Measurements from ENCODE around the gene C6orf15.
"Not testable (repeated sequence)": the region's sequence is repeated elsewhere in the genome, so short reads cannot be mapped to it uniquely, and the experiment has no call there.

The C6orf15 gene

GRCh38 chr6:31083742-31084354, 28.5 kb downstream of the C6orf15 start:
- TF ChIP-seq GATA1 (IDR thresholded peaks at IDR 0.05; ENCODE audit: low read depth, low read length): no peak
- no peak for TF ChIP-seq POLR2A (IDR thresholded peaks at IDR 0.05; ENCODE audit: low read length)
- peak; percentile 63 to 74 for DNase-seq

- TF ChIP-seq GATA1 (IDR thresholded peaks at IDR 0.05; ENCODE audit: low read depth, low read length) (no peak), POLR2A (IDR thresholded peaks at IDR 0.05; ENCODE audit: low read length) (no peak)
- DNase-seq: no peak
These were observed 30.5 kb downstream of the C6orf15 start for GRCh38 chr6:31081872-31082271.

GRCh38 chr6:31079656-31080261, 32.6 kb downstream of the C6orf15 start:
- TF ChIP-seq POLR2A (IDR thresholded peaks at IDR 0.05; ENCODE audit: low read length) (no peak), GATA1 (IDR thresholded peaks at IDR 0.05; ENCODE audit: low read depth, low read length) (no peak)
- DNase-seq: peak; percentile 49 to 66

DNA sequence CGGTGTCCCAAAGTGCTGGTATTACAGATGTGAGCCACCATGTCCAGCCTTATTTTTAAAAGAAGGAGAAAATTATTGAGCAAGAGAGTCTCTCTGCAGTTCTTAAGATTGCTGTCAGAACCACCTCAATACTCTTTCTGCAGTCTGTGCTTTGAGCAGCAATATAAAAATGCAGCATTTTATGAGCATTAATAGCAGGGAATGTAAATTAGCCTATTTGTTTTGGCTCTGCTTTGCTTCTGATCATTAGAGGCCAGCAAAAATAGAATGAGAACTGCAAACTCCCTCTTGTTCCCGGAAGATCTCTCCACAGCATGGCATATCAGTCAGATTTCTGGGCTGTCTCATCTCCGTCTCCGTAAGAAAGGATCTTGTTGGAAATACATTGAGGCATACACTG, 35.8 kb downstream of the C6orf15 start:
- no peak for DNase-seq
- no peak for TF ChIP-seq POLR2A (IDR thresholded peaks at IDR 0.05; ENCODE audit: low read length)

GRCh38 chr6:31075528-31075927, 36.8 kb downstream of the C6orf15 start:
- DNase-seq: no peak
- TF ChIP-seq GATA1 (IDR thresholded peaks at IDR 0.05; ENCODE audit: low read depth, low read length) (no peak), POLR2A (IDR thresholded peaks at IDR 0.05; ENCODE audit: low read length) (no peak)

DNA sequence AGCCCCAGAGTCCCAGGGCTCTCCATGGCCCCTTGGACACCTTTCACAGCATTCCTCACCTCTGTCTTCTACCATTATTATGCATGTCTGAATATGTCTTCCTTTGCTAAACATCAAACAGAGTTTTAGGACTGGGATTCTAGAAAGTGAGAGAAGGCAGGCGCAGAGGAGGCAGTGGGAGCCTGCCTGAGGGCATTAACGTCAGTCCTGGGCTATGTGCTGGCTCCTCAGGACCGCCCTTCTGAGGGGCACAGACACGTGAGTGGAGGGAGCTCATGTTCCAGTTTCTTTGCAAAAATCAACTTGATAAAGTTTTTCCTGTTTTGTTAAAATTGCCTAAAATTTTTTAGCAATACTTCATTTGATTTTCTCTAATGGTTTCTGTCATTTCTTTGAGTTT, 38.0 kb downstream of the C6orf15 start:
- no peak for DNase-seq
- TF ChIP-seq POLR2A (IDR thresholded peaks at IDR 0.05; ENCODE audit: low read length) (no peak), GATA1 (IDR thresholded peaks at IDR 0.05; ENCODE audit: low read depth, low read length) (no peak)

GRCh38 chr6:31070711-31071197, 41.6 kb downstream of the C6orf15 start:
- TF ChIP-seq POLR2A (IDR thresholded peaks at IDR 0.05; ENCODE audit: low read length) (no peak), GATA1 (IDR thresholded peaks at IDR 0.05; ENCODE audit: low read depth, low read length) (no peak)
- DNase-seq: no peak

GRCh38 chr6:31068669-31069340, 43.6 kb downstream of the C6orf15 start:
- no peak for TF ChIP-seq POLR2A (IDR thresholded peaks at IDR 0.05; ENCODE audit: low read length)
- no peak for TF ChIP-seq GATA1 (IDR thresholded peaks at IDR 0.05; ENCODE audit: low read depth, low read length)

DNA sequence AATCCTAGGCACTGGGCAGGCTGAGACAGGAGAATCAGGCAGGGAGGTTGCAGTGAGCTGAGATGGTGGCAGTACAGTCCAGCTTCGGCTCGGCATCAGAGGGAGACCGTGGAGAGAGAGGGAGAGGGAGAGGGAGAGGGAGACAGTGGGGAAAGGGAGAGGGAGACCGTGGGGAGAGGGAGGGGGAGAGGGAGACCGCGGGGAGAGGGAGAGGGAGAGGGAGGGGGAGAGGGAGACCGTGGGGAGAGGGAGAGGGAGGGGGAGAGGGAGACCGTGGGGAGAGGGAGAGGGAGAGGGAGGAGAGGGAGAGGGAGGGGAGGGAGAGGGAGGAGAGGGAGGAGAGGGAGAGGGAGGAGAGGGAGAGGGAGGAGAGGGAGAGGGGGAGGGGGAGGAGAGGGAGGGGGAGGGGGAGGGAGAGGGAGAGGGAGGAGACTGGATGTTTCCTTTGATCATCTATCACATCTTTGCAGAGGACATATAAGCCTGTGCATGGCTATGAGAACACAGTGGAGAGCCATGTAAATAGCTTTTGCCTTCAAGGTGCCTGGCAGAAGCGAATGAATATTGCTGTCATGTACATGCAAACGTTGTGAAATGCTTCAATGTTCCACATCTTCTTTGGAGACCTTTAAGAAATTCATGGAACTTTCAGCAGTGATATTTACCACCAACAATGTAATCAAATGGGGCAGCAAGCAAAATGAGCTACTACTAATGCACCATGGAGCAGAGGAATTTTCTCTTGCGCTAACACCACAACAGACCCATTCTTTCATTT, 44.3 kb downstream of the C6orf15 start:
- not testable (repeated sequence) for DNase-seq

More at GRCh38 chr6:31068669-31069340, 43.6 kb downstream of the C6orf15 start:
- peak; percentile 78 to 79 for DNase-seq

DNA sequence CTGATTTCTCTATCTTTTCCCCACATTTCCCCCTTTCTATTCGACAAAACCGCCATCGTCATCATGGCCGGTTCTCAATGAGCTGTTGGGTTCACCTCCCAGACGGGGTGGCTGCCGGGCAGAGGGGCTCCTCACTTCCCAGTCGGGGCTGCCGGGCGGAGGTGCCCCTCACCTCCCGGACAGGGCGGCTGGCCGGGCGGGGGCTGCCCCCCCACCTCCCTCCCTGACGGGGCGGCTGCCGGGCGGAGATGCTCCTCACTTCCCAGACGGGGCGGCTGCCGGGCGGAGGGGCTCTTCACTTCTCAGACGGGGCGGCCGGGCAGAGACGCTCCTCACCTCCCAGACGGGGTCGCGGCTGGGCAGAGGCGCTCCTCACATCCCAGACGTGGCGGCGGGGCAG, 45.3 kb downstream of the C6orf15 start:
- not testable (repeated sequence) for DNase-seq

GRCh38 chr6:31065556-31065955, 46.8 kb downstream of the C6orf15 start:
- no peak for DNase-seq

GRCh38 chr6:31063906-31064435, 48.4 kb downstream of the C6orf15 start:
- no peak for TF ChIP-seq POLR2A (IDR thresholded peaks at IDR 0.05; ENCODE audit: low read length)
- no peak for TF ChIP-seq GATA1 (IDR thresholded peaks at IDR 0.05; ENCODE audit: low read depth, low read length)
- DNase-seq: no peak

More at GRCh38 chr6:31065556-31065955, 46.8 kb downstream of the C6orf15 start:
- TF ChIP-seq POLR2A (IDR thresholded peaks at IDR 0.05; ENCODE audit: low read length): no peak
- no peak for TF ChIP-seq GATA1 (IDR thresholded peaks at IDR 0.05; ENCODE audit: low read depth, low read length)
